Endothelial cell of umbilical vein (primary cell): Measurements from ENCODE around the gene ZSCAN5A. TPM values are rescaled to one million over a fixed set of nuclear protein-coding genes. Genes with fewer than 3 reads are reported as not detected.

ENCODE experiments used
- BruUV-seq: library from RNA; stranded (reverse); fragments of 400-500 nt; replicated peaks from 2 replicates; lab custom pipeline; 2021; lab: Mats Ljungman, UMichigan
- CTCF ChIA-PET: fragments of 300-600, 350-600 bp; sonication (Branson Sonifier 250); formaldehyde crosslinking; loops from one replicate; lab custom pipeline; 2021; ENCODE audit warnings: antibody characterized with exemption, inconsistent platforms; lab: Charles Lee
- POLR2A ChIA-PET: fragments of 300-600, 350-600 bp; sonication (Branson Sonifier 250); formaldehyde crosslinking; loops from one replicate; lab custom pipeline; 2021; ENCODE audit warnings: antibody characterized with exemption, inconsistent platforms; lab: Charles Lee
- DNase-seq: peaks from one replicate; pipeline ENCODE4 v3.0.0-alpha.2; 2011; ENCODE audit warnings: low read depth, low spot score
- FAIRE-seq: peaks from 2 replicates; lab custom pipeline; 2011; peaks lifted over from hg19 to GRCh38; lab: Jason Lieb, UNC
- H2AFZ ChIP-seq: 2 replicates; pipeline ENCODE4 v1.6.0; 2012; ENCODE audit warnings: low read depth, low read length, control low read depth, inconsistent platforms
- H3K27ac ChIP-seq: 2 replicates; pipeline ENCODE4 v1.5.1; 2011; ENCODE audit warnings: low read depth, mild to moderate bottlenecking, control low read depth, low read length, moderate library complexity; ENCODE audit not compliant: insufficient read depth
- H3K27me3 ChIP-seq, 2 experiments: 2 replicates each; pipeline versions ENCODE4 v1.6.0 to v1.6.1; 2011; ENCODE audit warnings: low read length in 2 of 2, mixed read lengths in 1 of 2; ENCODE audit not compliant: control insufficient read depth in 2 of 2, insufficient read depth in 2 of 2
- H3K36me3 ChIP-seq, 2 experiments: 2 replicates in 1 of 2; 3 replicates in 1 of 2; pipeline ENCODE4 v1.5.1; 2011; ENCODE audit warnings: low read length in 2 of 2, mild to moderate bottlenecking in 1 of 2, moderate library complexity in 1 of 2; ENCODE audit not compliant: control insufficient read depth in 2 of 2, insufficient read depth in 2 of 2; ENCODE audit errors: extremely low read depth in 1 of 2
- H3K4me1 ChIP-seq: 3 replicates; pipeline ENCODE4 v1.5.1; 2011; ENCODE audit warnings: mild to moderate bottlenecking, low read length; ENCODE audit not compliant: control insufficient read depth, insufficient read depth; ENCODE audit errors: extremely low read depth
- H3K4me2 ChIP-seq: 2 replicates; pipeline ENCODE4 v1.6.1; 2011; ENCODE audit warnings: low read length, control low read depth, mixed read lengths; ENCODE audit not compliant: insufficient read depth
- H3K4me3 ChIP-seq, 3 experiments: fragments of 200-600 bp in 1 of 3; sonication (generic), shearing (Covaris generic) in 1 of 3; replicated peaks in 1 of 3; 2 replicates each; pipeline ENCODE4 v1.5.1; 2011 to 2016; ENCODE audit warnings: control low read depth in 3 of 3, low read length in 3 of 3, mild to moderate bottlenecking in 2 of 3, inconsistent platforms in 1 of 3, low read depth in 1 of 3, moderate library complexity in 1 of 3; ENCODE audit not compliant: insufficient read depth in 1 of 3
- H3K79me2 ChIP-seq: 2 replicates; pipeline ENCODE4 v1.6.0; 2012; ENCODE audit warnings: low read length, inconsistent platforms; ENCODE audit not compliant: control insufficient read depth, insufficient read depth
- H3K9ac ChIP-seq: replicated peaks from 2 replicates; pipeline ENCODE3; 2011; ENCODE audit warnings: low read length, control low read depth; ENCODE audit not compliant: insufficient read depth; ENCODE audit errors: extremely low read depth
- H3K9me1 ChIP-seq: replicated peaks from 3 replicates; pipeline ENCODE4 v1.6.0; 2011; ENCODE audit warnings: mild to moderate bottlenecking, low read length; ENCODE audit not compliant: control insufficient read depth, insufficient read depth; ENCODE audit errors: extremely low read depth
- H3K9me3 ChIP-seq: replicated peaks from 2 replicates; pipeline ENCODE4 v1.5.1; 2012; ENCODE audit warnings: low read length, inconsistent platforms; ENCODE audit not compliant: control insufficient read depth, insufficient read depth
- H4K20me1 ChIP-seq: replicated peaks from 2 replicates; pipeline ENCODE3; 2011; ENCODE audit warnings: mild to moderate bottlenecking, low read length; ENCODE audit not compliant: control insufficient read depth, insufficient read depth; ENCODE audit errors: extremely low read depth
- EZH2 ChIP-seq: IDR thresholded peaks from 2 replicates; pipeline ENCODE4 v1.6.1; 2012; ENCODE audit warnings: borderline replicate concordance, low read depth, mild to moderate bottlenecking, moderate library complexity, low read length, inconsistent platforms; ENCODE audit not compliant: severe bottlenecking
- GATA2 ChIP-seq: IDR thresholded peaks from 2 replicates; pipeline ENCODE4 v1.7.0; 2011; ENCODE audit warnings: low read depth, mild to moderate bottlenecking, moderate library complexity, mixed read lengths, low read length; ENCODE audit not compliant: insufficient read length, insufficient read depth
- JUN ChIP-seq: IDR thresholded peaks from 2 replicates; pipeline ENCODE4 v1.6.1; 2011; ENCODE audit warnings: borderline replicate concordance, low read depth; ENCODE audit not compliant: insufficient read length, insufficient read depth
- MYC ChIP-seq: IDR thresholded peaks from one replicate; pipeline ENCODE4 v1.6.1; 2011; ENCODE audit warnings: mild to moderate bottlenecking, low read depth, low read length
- POLR2A ChIP-seq: IDR thresholded peaks from 2 replicates; pipeline ENCODE4 v1.6.1; 2012; ENCODE audit warnings: low read depth, mild to moderate bottlenecking, control low read depth, low read length
- POLR2AphosphoS5 ChIP-seq: IDR thresholded peaks from 2 replicates; pipeline ENCODE4 v1.6.1; 2012; ENCODE audit warnings: low read depth, mild to moderate bottlenecking, control low read depth, low read length, moderate library complexity; ENCODE audit not compliant: insufficient read depth
- dilution Hi-C: fragments of 300-500 bp; cut with MboI; formaldehyde crosslinking; loops from one replicate; pipeline ENCODE4 v1.15.0; 2019; ENCODE audit warnings: low sequenced_read_pairs; ENCODE audit not compliant: extremely low pct_ligation_motif_present
- intact Hi-C: fragments of 100-400 bp; cut with micrococcal nuclease; formaldehyde crosslinking; loops from one replicate; pipeline ENCODE4 v1.10.0; 2022
- polyA plus RNA-seq, 4 experiments: library from polyadenylated mRNA; depleted of rRNA in 3 of 4; stranded (reverse) in 3 of 4; unstranded in 1 of 4; fragments of >200 nt; gene quantifications; 2 replicates each; pipeline versions ENCODE4 v1.2.1 to v1.2.3, GENCODE V29; 2011 to 2012; ENCODE audit warnings: missing spikeins in 1 of 4
- total RNA-seq: library from RNA; stranded (reverse); gene quantifications from 2 replicates; pipeline ENCODE4 v1.2.3, GENCODE V29; 2021
- TF ChIP-seq, protein P1 (sequence below), 2 donors: IDR thresholded peaks; 1 replicate in 1 of 2; 2 replicates in 1 of 2; pipeline ENCODE4 v1.5.1; 2011; ENCODE audit warnings: low read length in 2 of 2, mild to moderate bottlenecking in 2 of 2, moderate library complexity in 2 of 2, control low read depth in 1 of 2, inconsistent platforms in 1 of 2, low read depth in 1 of 2; ENCODE audit not compliant: insufficient read depth in 1 of 2; ENCODE audit errors: extremely low read depth in 1 of 2
- TF ChIP-seq, protein P2 (sequence below): IDR thresholded peaks from 2 replicates; pipeline ENCODE4 v1.6.1; 2011; ENCODE audit not compliant: insufficient read depth, insufficient read length

The ZSCAN5A gene
- total and polyA plus RNA-seq, 2 donors (not counting 3 experiments of a cell fraction or from before 2014, with no cell fraction given), result 5.1 to 12.2 TPM

DNA sequence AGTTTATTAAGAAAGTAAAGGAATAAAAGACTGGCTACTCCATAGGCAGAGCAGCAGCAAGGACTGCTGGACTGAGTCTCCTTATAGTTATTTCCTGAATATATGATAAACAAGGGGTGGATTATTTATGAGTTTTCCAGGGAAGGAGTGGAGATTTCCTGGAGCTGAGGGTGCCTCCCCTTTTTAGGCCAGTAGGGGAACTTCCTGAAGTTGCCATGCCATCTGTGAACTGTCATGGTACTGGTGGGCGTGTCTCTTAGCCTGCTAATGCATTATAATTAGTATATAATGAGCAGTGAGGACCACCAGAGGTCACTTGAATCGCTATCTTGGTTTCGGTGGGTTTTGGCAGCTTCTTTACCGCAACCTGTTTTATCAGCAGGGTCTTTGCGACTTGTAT lies 13.5 kb downstream of the ZSCAN5A start:
- Histone ChIP-seq H3K79me2 (no peaks in the 10 kb centered on the region), H3K36me3 (peaks cover 0 to 3% of the 10 kb centered on the region in 2 experiments), H3K27ac (peak overlapping the region; percentile 35), H3K9me3 (no peaks in the 10 kb centered on the region), H4K20me1 (no peaks in the 10 kb centered on the region), H3K4me1 (peaks cover 15% of the 10 kb centered on the region), H3K4me3 (no peak overlapping the region), H3K9ac (no peak overlapping the region), H3K27me3 (no peaks in the 10 kb centered on the region), H2AFZ (peak overlapping the region; percentile 62), H3K9me1 (no peaks in the 10 kb centered on the region), H3K4me2 (peak overlapping the region; percentile 49)
- ChIA-PET POLR2A (no interaction called here), CTCF (interaction anchor here (1.0 to 4.1 kb wide), 6 partner anchors 9 to 220 kb away, joined by 4 to 44 read pairs (median 9); partner anchors contain the start of gene ZSCAN5A)
- dilution Hi-C loops, result no loop called here
- FAIRE-seq (peak; percentile 76), DNase-seq (peak; percentile 37)
- no TSS peak for BruUV-seq
- TF ChIP-seq JUN, result no peak
- TF ChIP-seq POLR2AphosphoS5, result no peak
- TF ChIP-seq, protein P1, sequence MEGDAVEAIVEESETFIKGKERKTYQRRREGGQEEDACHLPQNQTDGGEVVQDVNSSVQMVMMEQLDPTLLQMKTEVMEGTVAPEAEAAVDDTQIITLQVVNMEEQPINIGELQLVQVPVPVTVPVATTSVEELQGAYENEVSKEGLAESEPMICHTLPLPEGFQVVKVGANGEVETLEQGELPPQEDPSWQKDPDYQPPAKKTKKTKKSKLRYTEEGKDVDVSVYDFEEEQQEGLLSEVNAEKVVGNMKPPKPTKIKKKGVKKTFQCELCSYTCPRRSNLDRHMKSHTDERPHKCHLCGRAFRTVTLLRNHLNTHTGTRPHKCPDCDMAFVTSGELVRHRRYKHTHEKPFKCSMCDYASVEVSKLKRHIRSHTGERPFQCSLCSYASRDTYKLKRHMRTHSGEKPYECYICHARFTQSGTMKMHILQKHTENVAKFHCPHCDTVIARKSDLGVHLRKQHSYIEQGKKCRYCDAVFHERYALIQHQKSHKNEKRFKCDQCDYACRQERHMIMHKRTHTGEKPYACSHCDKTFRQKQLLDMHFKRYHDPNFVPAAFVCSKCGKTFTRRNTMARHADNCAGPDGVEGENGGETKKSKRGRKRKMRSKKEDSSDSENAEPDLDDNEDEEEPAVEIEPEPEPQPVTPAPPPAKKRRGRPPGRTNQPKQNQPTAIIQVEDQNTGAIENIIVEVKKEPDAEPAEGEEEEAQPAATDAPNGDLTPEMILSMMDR (IDR thresholded peaks at IDR 0.05; ENCODE audit: extremely low read depth in 1 of 2, insufficient read depth in 1 of 2, low read depth in 1 of 2, low read length in 2 of 2), result peak; percentile 13 to 28
- TF ChIP-seq MYC, result no peak
- no peak for TF ChIP-seq EZH2
- intact Hi-C loops, result loop anchor here (1.0 kb wide), 1 partner anchor 28 kb away; no protein-coding TSS in a partner anchor

DNA sequence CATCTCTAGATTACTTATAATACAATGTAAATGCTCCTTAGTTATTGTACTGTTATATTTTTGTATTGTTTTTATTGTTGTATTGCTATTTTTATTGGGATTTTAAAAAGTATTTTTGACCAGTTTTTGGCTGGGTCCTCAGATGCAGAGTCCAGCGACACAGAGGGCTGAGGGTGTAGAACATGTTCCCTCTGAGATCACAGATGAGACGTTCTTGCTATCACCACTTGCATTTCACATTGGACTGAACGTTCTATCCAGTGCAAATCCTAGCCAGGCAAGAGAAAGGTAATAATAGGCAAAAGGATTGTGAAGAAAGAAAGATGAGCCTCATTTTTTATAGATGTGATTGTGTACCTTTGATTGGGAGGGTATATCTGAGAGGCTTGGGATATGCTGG lies 15.0 kb downstream of the ZSCAN5A start:
- intact Hi-C loops, result no loop called here

More for the DNA sequence above, 15.0 kb downstream of the ZSCAN5A start:
- no peaks in the 10 kb centered on the region for H4K20me1 ChIP-seq
- ChIA-PET POLR2A (no interaction called here), CTCF (interaction anchor here (0.6 to 4.1 kb wide), 7 partner anchors 11 to 233 kb away, joined by 3 to 44 read pairs (median 4); no protein-coding TSS in a partner anchor)
- peaks cover 0 to 5% of the 10 kb centered on the region in 2 experiments for H3K36me3 ChIP-seq
- H3K27me3 ChIP-seq, result no peaks in the 10 kb centered on the region
- H3K9me3 ChIP-seq, result no peaks in the 10 kb centered on the region
- DNase-seq (no peak), FAIRE-seq (no peak)
- H3K4me3 ChIP-seq, result no peak overlapping the region
- no peak for TF ChIP-seq MYC
- TF ChIP-seq POLR2AphosphoS5, result no peak
- no peak for TF ChIP-seq EZH2
- TF ChIP-seq, protein P2, sequence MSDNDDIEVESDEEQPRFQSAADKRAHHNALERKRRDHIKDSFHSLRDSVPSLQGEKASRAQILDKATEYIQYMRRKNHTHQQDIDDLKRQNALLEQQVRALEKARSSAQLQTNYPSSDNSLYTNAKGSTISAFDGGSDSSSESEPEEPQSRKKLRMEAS, result no peak
- TF ChIP-seq POLR2A, result no peak
- no peak for TF ChIP-seq GATA2
- no peak for TF ChIP-seq JUN
- no peak overlapping the region for H3K9ac ChIP-seq
- H3K4me2 ChIP-seq, result no peak overlapping the region
- H3K4me1 ChIP-seq, result peaks cover 15% of the 10 kb centered on the region
- H2AFZ ChIP-seq, result no peak overlapping the region
- dilution Hi-C loops, result no loop called here
- no peaks in the 10 kb centered on the region for H3K9me1 ChIP-seq
- no peaks in the 10 kb centered on the region for H3K79me2 ChIP-seq
- H3K27ac ChIP-seq, result no peak overlapping the region
- no TSS peak for BruUV-seq
